NT2/D1 (cell line): Measurements from ENCODE around the gene PRKRA.

Experiments used
- SUZ12 ChIP-seq: IDR thresholded peaks from 2 replicates; pipeline ENCODE4 v1.6.1; 2011; ENCODE audit not compliant: insufficient read length, insufficient read depth; ENCODE audit errors: extremely low read depth
- ZNF274 ChIP-seq: IDR thresholded peaks from 2 replicates; pipeline ENCODE4 v1.6.1; 2011; ENCODE audit warnings: mild to moderate bottlenecking, low read depth, low read length

- TF ChIP-seq SUZ12, result no peak
- no peak for TF ChIP-seq ZNF274
Measured at GRCh38 chr2:178474560-178474959, 23.6 kb upstream of the PRKRA start.
